SK-N-SH (cell line): ENCODE measurements around the gene PPP1R15A. TPM values are rescaled to one million over a fixed set of nuclear protein-coding genes. Genes with fewer than 3 reads are reported as not detected.

ENCODE experiments used
- CTCF ChIA-PET: fragments of 300-600, 350-600 bp; formaldehyde crosslinking; extraction: SDS; loops from one replicate; lab custom pipeline; 2021; lab: Yijun Ruan, JAX
- POLR2A ChIA-PET: fragments of 350-600 bp; sonication (Branson Sonifier 250); formaldehyde crosslinking; extraction: SDS; loops from one replicate; lab custom pipeline; 2020; ENCODE audit warnings: antibody characterized with exemption, inconsistent platforms; lab: Yijun Ruan, JAX
- DNase-seq: peaks from one replicate; pipeline ENCODE4 v3.0.0; 2012
- H2AFZ ChIP-seq: fragments of 200-600 bp; sonication (generic); 2 replicates; pipeline ENCODE4 v1.8.1; 2016; ENCODE audit warnings: antibody characterized with exemption, mild to moderate bottlenecking, low read depth
- H3F3A ChIP-seq: fragments of 200-600 bp; sonication (generic); replicated peaks from 2 replicates; pipeline ENCODE3; 2016; ENCODE audit warnings: antibody characterized with exemption, mild to moderate bottlenecking; ENCODE audit not compliant: insufficient read depth
- H3K27ac ChIP-seq, 2 experiments: fragments of 200-500 bp in 1 of 2; fragments of 200-600 bp in 1 of 2; sonication (Bioruptor generic) in 1 of 2; sonication (generic), shearing (Covaris generic) in 1 of 2; 2 replicates each; pipeline versions ENCODE4 v1.5.1 to v1.6.1; 2014 to 2016; ENCODE audit warnings: low read depth in 2 of 2, inconsistent platforms in 1 of 2, low read length in 1 of 2, mild to moderate bottlenecking in 1 of 2, mixed read lengths in 1 of 2
- H3K27me3 ChIP-seq: fragments of 200-600 bp; sonication (generic), shearing (Covaris generic); 2 replicates; pipeline ENCODE4 v1.6.1; 2016; ENCODE audit warnings: mixed run types; ENCODE audit not compliant: insufficient read depth
- H3K36me3 ChIP-seq, 2 experiments: fragments of 200-500 bp in 1 of 2; fragments of 200-600 bp in 1 of 2; sonication (Bioruptor generic) in 1 of 2; sonication (generic) in 1 of 2; replicated peaks in 1 of 2; 2 replicates each; pipeline versions ENCODE3 to v1.5.1; 2014 to 2016; ENCODE audit warnings: low read length in 1 of 2, mild to moderate bottlenecking in 1 of 2; ENCODE audit not compliant: insufficient read depth in 2 of 2, control insufficient read depth in 1 of 2
- H3K4me1 ChIP-seq, 2 experiments: fragments of 200-500 bp in 1 of 2; fragments of 200-600 bp in 1 of 2; sonication (Bioruptor generic) in 1 of 2; sonication (generic), shearing (Covaris generic) in 1 of 2; 2 replicates each; pipeline versions ENCODE4 v1.5.1 to v1.6.1; 2014 to 2016; ENCODE audit warnings: low read depth in 1 of 2, low read length in 1 of 2, mixed run types in 1 of 2; ENCODE audit not compliant: insufficient read depth in 2 of 2, control insufficient read depth in 1 of 2
- H3K4me2 ChIP-seq: fragments of 200-600 bp; sonication (generic), shearing (Covaris generic); 2 replicates; pipeline ENCODE4 v1.6.1; 2017; ENCODE audit warnings: mixed run types
- H3K4me3 ChIP-seq, 2 experiments: fragments of 200-500 bp in 1 of 2; fragments of 200-600 bp in 1 of 2; sonication (Bioruptor generic) in 1 of 2; sonication (generic), shearing (Covaris generic) in 1 of 2; 2 replicates each; pipeline versions ENCODE4 v1.5.1 to v1.8.1; 2014 to 2016; ENCODE audit warnings: low read depth in 2 of 2, inconsistent platforms in 1 of 2, low read length in 1 of 2, mild to moderate bottlenecking in 1 of 2, mixed read lengths in 1 of 2, moderate library complexity in 1 of 2
- H3K79me2 ChIP-seq: fragments of 200-600 bp; sonication (generic); 2 replicates; pipeline ENCODE4 v1.8.1; 2017; ENCODE audit warnings: mild to moderate bottlenecking; ENCODE audit not compliant: insufficient read depth
- H3K9ac ChIP-seq: fragments of 200-600 bp; sonication (generic); 2 replicates; pipeline ENCODE4 v1.6.1; 2017; ENCODE audit warnings: mixed run types
- H3K9me2 ChIP-seq: fragments of 200-600 bp; sonication (generic); 2 replicates; pipeline ENCODE4 v1.6.1; 2017; ENCODE audit warnings: mixed run types
- H3K9me3 ChIP-seq: fragments of 200-600 bp; sonication (generic); 2 replicates; pipeline ENCODE4 v1.6.1; 2017; ENCODE audit warnings: mixed run types, mild to moderate bottlenecking, moderate library complexity
- H4K20me1 ChIP-seq: fragments of 200-600 bp; sonication (generic); 2 replicates; pipeline ENCODE4 v1.6.1; 2017; ENCODE audit warnings: mild to moderate bottlenecking, mixed run types; ENCODE audit not compliant: insufficient read depth
- CHD2 ChIP-seq: fragments of 150-350 bp; IDR thresholded peaks from 2 replicates; pipeline ENCODE4 v1.6.1; 2018; ENCODE audit warnings: low read length; ENCODE audit not compliant: partially characterized antibody
- FOXJ3 ChIP-seq: sonication (generic); formaldehyde crosslinking; IDR thresholded peaks from 2 replicates; pipeline ENCODE4 v1.5.1; 2020; ENCODE audit warnings: mild to moderate bottlenecking, missing genetic modification reagents
- FOXM1 ChIP-seq: IDR thresholded peaks from 2 replicates; pipeline ENCODE4 v1.4.0; 2012; ENCODE audit warnings: low read depth, mild to moderate bottlenecking
- GABPA ChIP-seq: IDR thresholded peaks from 2 replicates; pipeline ENCODE4 v1.4.0; 2012; ENCODE audit warnings: low read depth, mild to moderate bottlenecking
- GATA2 ChIP-seq: sonication (generic); formaldehyde crosslinking; IDR thresholded peaks from 2 replicates; pipeline ENCODE4 v1.5.0; 2020; ENCODE audit warnings: mild to moderate bottlenecking, missing genetic modification reagents
- JUND ChIP-seq: IDR thresholded peaks from 2 replicates; pipeline ENCODE4 v1.4.0; 2012
- NRF1 ChIP-seq: IDR thresholded peaks from 2 replicates; pipeline ENCODE4 v1.6.1; 2012; ENCODE audit warnings: low read depth, mild to moderate bottlenecking, low read length
- POLR2AphosphoS5 ChIP-seq: IDR thresholded peaks from 2 replicates; pipeline ENCODE4 v1.6.1; 2012; ENCODE audit warnings: low read depth, low read length
- RCOR1 ChIP-seq: fragments of 150-350 bp; IDR thresholded peaks from 2 replicates; pipeline ENCODE4 v1.6.1; 2017; ENCODE audit warnings: antibody characterized with exemption, low read length
- RFX5 ChIP-seq: IDR thresholded peaks from 2 replicates; pipeline ENCODE4 v1.6.1; 2012; ENCODE audit warnings: mild to moderate bottlenecking, improper control_type of control experiment, low read length
- RXRA ChIP-seq: IDR thresholded peaks from 2 replicates; pipeline ENCODE4 v1.4.0; 2012; ENCODE audit warnings: low read depth, mild to moderate bottlenecking, borderline replicate concordance
- TAF1 ChIP-seq: IDR thresholded peaks from 2 replicates; pipeline ENCODE4 v1.6.1; 2012; ENCODE audit warnings: low read depth, mild to moderate bottlenecking, low read length, moderate library complexity, borderline replicate concordance
- TEAD4 ChIP-seq: IDR thresholded peaks from 2 replicates; pipeline ENCODE4 v1.4.0; 2012; ENCODE audit warnings: mild to moderate bottlenecking, borderline replicate concordance; ENCODE audit not compliant: insufficient read depth
- WGBS: methylation state at CpG from one replicate; pipeline ENCODE4 v1.1.6; 2017; ENCODE audit warnings: low lambda C conversion rate; 5-methylcytosine and 5-hydroxymethylcytosine counted together
- polyA plus RNA-seq, 3 experiments: library from polyadenylated mRNA; depleted of rRNA; stranded (reverse); fragments of >200 nt; gene quantifications; 2 replicates each; pipeline ENCODE4 v1.2.3, GENCODE V29; 2012
- TF ChIP-seq, protein P1 (sequence below): IDR thresholded peaks from 2 replicates; pipeline ENCODE4; 2012
- TF ChIP-seq, protein P2 (sequence below): IDR thresholded peaks from 2 replicates; pipeline ENCODE4 v1.4.0; 2012; ENCODE audit warnings: low read depth, borderline replicate concordance
- TF ChIP-seq, protein P3 (sequence below): fragments of 150-350 bp; IDR thresholded peaks from 2 replicates; pipeline ENCODE4 v1.6.1; 2017; ENCODE audit warnings: antibody characterized with exemption, low read length, low read depth, borderline replicate concordance
- TF ChIP-seq, protein P4 (sequence below): IDR thresholded peaks from 2 replicates; pipeline ENCODE4 v1.4.0; 2012; ENCODE audit warnings: low read depth
- TF ChIP-seq, protein P5 (sequence below): IDR thresholded peaks from 2 replicates; pipeline ENCODE4 v1.4.0; 2012; ENCODE audit warnings: low read depth, borderline replicate concordance

Gene PPP1R15A
- polyA plus RNA-seq, 1 of the 3 experiments (the other 2 are of a cell fraction), result 73.7 TPM

DNA sequence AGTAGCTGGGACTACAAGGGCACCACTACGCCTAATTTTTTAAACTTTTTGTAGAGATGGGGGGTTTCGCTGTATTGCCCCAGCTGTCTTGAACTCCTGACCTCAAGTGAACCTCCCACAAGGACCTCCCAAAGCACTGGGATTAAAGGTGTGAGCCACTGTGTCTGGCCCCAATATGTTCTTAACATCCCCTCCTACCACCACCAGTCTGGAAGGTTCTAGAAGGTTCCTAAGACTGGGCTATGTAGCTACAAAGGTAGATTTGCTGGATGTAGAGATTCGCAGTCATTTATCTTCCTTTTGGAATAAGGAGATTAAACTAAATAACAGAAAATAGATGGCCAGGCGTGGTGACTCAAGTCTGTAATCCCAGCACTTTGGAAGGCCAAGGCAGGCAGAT, 41.3 kb upstream of the PPP1R15A start:
- Histone ChIP-seq H3K36me3 (no peaks in the 10 kb centered on the region), H3K27me3 (no peaks in the 10 kb centered on the region), H3K4me3 (no peak overlapping the region), H4K20me1 (no peaks in the 10 kb centered on the region), H3K27ac (no peak overlapping the region), H3K4me2 (no peak overlapping the region), H3F3A (peaks cover 2% of the 10 kb centered on the region), H3K9ac (no peak overlapping the region), H3K9me3 (no peaks in the 10 kb centered on the region), H3K4me1 (peaks cover 0 to 6% of the 10 kb centered on the region in 2 experiments; a peak in 1 of 4 replicates), H3K79me2 (no peaks in the 10 kb centered on the region), H2AFZ (no peak overlapping the region), H3K9me2 (no peaks in the 10 kb centered on the region)
- TF ChIP-seq, protein P1, sequence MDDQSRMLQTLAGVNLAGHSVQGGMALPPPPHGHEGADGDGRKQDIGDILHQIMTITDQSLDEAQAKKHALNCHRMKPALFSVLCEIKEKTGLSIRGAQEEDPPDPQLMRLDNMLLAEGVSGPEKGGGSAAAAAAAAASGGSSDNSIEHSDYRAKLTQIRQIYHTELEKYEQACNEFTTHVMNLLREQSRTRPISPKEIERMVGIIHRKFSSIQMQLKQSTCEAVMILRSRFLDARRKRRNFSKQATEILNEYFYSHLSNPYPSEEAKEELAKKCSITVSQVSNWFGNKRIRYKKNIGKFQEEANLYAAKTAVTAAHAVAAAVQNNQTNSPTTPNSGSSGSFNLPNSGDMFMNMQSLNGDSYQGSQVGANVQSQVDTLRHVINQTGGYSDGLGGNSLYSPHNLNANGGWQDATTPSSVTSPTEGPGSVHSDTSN, result no peak
- TF ChIP-seq, protein P2, sequence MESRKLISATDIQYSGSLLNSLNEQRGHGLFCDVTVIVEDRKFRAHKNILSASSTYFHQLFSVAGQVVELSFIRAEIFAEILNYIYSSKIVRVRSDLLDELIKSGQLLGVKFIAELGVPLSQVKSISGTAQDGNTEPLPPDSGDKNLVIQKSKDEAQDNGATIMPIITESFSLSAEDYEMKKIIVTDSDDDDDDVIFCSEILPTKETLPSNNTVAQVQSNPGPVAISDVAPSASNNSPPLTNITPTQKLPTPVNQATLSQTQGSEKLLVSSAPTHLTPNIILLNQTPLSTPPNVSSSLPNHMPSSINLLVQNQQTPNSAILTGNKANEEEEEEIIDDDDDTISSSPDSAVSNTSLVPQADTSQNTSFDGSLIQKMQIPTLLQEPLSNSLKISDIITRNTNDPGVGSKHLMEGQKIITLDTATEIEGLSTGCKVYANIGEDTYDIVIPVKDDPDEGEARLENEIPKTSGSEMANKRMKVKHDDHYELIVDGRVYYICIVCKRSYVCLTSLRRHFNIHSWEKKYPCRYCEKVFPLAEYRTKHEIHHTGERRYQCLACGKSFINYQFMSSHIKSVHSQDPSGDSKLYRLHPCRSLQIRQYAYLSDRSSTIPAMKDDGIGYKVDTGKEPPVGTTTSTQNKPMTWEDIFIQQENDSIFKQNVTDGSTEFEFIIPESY, result no peak
- TF ChIP-seq, protein P3, sequence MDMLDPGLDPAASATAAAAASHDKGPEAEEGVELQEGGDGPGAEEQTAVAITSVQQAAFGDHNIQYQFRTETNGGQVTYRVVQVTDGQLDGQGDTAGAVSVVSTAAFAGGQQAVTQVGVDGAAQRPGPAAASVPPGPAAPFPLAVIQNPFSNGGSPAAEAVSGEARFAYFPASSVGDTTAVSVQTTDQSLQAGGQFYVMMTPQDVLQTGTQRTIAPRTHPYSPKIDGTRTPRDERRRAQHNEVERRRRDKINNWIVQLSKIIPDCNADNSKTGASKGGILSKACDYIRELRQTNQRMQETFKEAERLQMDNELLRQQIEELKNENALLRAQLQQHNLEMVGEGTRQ, result no peak
- TF ChIP-seq, protein P4, sequence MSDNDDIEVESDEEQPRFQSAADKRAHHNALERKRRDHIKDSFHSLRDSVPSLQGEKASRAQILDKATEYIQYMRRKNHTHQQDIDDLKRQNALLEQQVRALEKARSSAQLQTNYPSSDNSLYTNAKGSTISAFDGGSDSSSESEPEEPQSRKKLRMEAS, result no peak
- TF ChIP-seq, protein P5, sequence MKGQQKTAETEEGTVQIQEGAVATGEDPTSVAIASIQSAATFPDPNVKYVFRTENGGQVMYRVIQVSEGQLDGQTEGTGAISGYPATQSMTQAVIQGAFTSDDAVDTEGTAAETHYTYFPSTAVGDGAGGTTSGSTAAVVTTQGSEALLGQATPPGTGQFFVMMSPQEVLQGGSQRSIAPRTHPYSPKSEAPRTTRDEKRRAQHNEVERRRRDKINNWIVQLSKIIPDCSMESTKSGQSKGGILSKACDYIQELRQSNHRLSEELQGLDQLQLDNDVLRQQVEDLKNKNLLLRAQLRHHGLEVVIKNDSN, result no peak
- TF ChIP-seq RCOR1, result no peak
- no peak for TF ChIP-seq RXRA
- TF ChIP-seq RFX5, result no peak
- TF ChIP-seq FOXM1, result no peak
- TF ChIP-seq FOXJ3 (CRISPR knock-in tag), result no peak
- no peak for TF ChIP-seq NRF1
- TF ChIP-seq TEAD4, result no peak
- TF ChIP-seq JUND, result no peak
- TF ChIP-seq POLR2AphosphoS5, result no peak
- TF ChIP-seq CHD2, result no peak
- no peak for TF ChIP-seq TAF1
- no peak for TF ChIP-seq GATA2
- no peak for TF ChIP-seq GABPA
- CTCF ChIA-PET, result interaction anchor here (1.0 to 9.6 kb wide), 6 partner anchors 11 to 184 kb away, joined by 3 to 47 read pairs (median 6); no protein-coding TSS in a partner anchor
- WGBS, result 96% methylated on average over 4 of the region's 4 CpGs
- no peak for DNase-seq
- POLR2A ChIA-PET, result interaction anchor here (1.3 kb wide), 1 partner anchor 18 kb away, joined by 4 read pairs; no protein-coding TSS in a partner anchor
